ENCODE measurements around the gene ABHD16B. TPM values are rescaled to one million over a fixed set of nuclear protein-coding genes. Genes with fewer than 3 reads are reported as not detected.

The ABHD16B gene
- total RNA-seq, 1 donor from 2014 or later = not detected

- DNase-seq (ENCODE audit: low spot score in 2 of 2) = no peak
- Histone ChIP-seq H3K4me3 (peak overlapping the region; percentile 25 to 39), H3K27ac (peak overlapping the region; percentile 40 to 69), H3K9me3 (no peaks in the 10 kb centered on the region), H3K4me1 (peaks cover 7 to 28% of the 10 kb centered on the region in 2 donors), H3K36me3 (no peaks in the 10 kb centered on the region), H3K27me3 (no peaks in the 10 kb centered on the region)
- intact Hi-C loops (cut with DNase I) = no loop called here
- TF ChIP-seq CTCF (IDR thresholded peaks at IDR 0.05) = no peak
Measured at GRCh38 chr20:63854069-63854765, 7.1 kb upstream of the ABHD16B start.

- peaks cover 7 to 28% of the 10 kb centered on the region in 2 donors for H3K4me1 ChIP-seq
- H3K27me3 ChIP-seq = no peaks in the 10 kb centered on the region
- DNase-seq (ENCODE audit: low spot score in 2 of 2) = no peak
- intact Hi-C loops (cut with DNase I) = no loop called here
- TF ChIP-seq CTCF (IDR thresholded peaks at IDR 0.05) = no peak
- peak overlapping the region; percentile 25 to 39 for H3K4me3 ChIP-seq
- H3K27ac ChIP-seq = peak overlapping the region; percentile 40 to 69
- no peaks in the 10 kb centered on the region for H3K36me3 ChIP-seq
- H3K9me3 ChIP-seq = no peaks in the 10 kb centered on the region
Measured at GRCh38 chr20:63854766-63855362, 6.4 kb upstream of the ABHD16B start.

GRCh38 chr20:63855363-63856097, 5.8 kb upstream of the ABHD16B start:
- Histone ChIP-seq H3K27ac (no peak overlapping the region), H3K4me1 (peaks cover 7 to 28% of the 10 kb centered on the region in 2 donors), H3K4me3 (peak overlapping the region in 1 of 2 donors; percentile 39), H3K27me3 (no peaks in the 10 kb centered on the region), H3K36me3 (no peaks in the 10 kb centered on the region), H3K9me3 (no peaks in the 10 kb centered on the region)
- DNase-seq (ENCODE audit: low spot score in 2 of 2) = no peak
- intact Hi-C loops (cut with DNase I) = no loop called here
- TF ChIP-seq CTCF (IDR thresholded peaks at IDR 0.05) = no peak

GRCh38 chr20:63856098-63856511, 5.2 kb upstream of the ABHD16B start:
- DNase-seq (ENCODE audit: low spot score in 2 of 2) = no peak
- Histone ChIP-seq H3K27me3 (no peaks in the 10 kb centered on the region), H3K4me1 (peaks cover 7 to 28% of the 10 kb centered on the region in 2 donors), H3K27ac (no peak overlapping the region), H3K36me3 (no peaks in the 10 kb centered on the region), H3K4me3 (no peak overlapping the region), H3K9me3 (no peaks in the 10 kb centered on the region)
- intact Hi-C loops (cut with DNase I) = no loop called here
- no peak for TF ChIP-seq CTCF (IDR thresholded peaks at IDR 0.05)

- Histone ChIP-seq H3K27me3 (no peaks in the 10 kb centered on the region), H3K27ac (no peak overlapping the region), H3K9me3 (no peaks in the 10 kb centered on the region), H3K36me3 (peaks cover 6 to 10% of the 10 kb centered on the region in 2 donors), H3K4me1 (peaks cover 7 to 28% of the 10 kb centered on the region in 2 donors), H3K4me3 (no peak overlapping the region)
- DNase-seq (ENCODE audit: low spot score in 2 of 2) = no peak
- TF ChIP-seq CTCF (IDR thresholded peaks at IDR 0.05) = no peak
- intact Hi-C loops (cut with DNase I) = no loop called here
Measured at GRCh38 chr20:63857764-63858392, 3.4 kb upstream of the ABHD16B start.
